COR-L47 (cell line): Measurements from ENCODE around the gene MAGEB6B.
"Not testable (repeated sequence)": the region's sequence is repeated elsewhere in the genome, so short reads cannot be mapped to it uniquely, and the experiment has no call there.

Source experiments
- DNase-seq: peaks from one replicate; lab custom pipeline; 2025; lab: John Stamatoyannopoulos, UW

Gene MAGEB6B, protein sequence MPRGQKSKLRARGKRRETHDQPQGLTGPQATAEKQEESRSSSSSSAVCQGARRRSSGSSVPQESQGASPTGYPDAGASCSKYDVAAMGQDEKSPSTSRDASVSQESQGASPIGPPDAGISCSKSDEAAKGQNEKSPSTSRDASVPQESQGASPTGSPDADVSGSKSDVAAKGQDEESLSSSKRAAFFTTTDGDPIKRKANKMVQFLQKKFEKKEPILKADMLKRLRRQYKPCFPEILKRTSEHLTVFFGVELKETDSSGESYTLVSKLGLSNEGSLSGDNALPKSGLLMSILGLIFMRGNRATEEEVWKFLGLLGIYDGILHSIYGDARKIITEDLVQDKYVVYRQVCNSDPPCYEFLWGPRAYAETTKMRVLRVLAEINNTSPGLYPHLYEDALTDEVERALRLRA

DNA sequence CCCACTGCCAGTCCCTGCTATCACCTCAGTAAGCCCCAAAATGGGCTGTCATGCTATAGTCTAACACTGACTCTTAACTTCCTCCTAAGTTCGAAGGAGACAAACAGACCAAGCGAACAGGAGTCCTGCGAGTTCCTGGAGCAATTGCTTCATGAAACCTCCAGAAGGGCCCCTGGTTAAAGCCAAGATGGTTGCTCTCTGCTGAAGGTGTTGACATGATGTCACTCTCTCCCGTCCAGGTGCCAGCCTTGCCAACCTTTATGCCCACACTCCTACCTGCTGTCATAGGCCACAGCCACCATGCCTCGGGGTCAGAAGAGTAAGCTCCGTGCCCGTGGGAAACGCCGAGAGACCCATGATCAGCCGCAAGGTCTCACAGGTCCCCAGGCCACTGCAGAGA, at the start of gene MAGEB6B:
Gene MAGEB6B, plus strand, starts transcription at position 301 of the 400 bp plus-strand sequence. Its CDS starts 0 bp downstream, at position 301.
- no peak for DNase-seq

DNA sequence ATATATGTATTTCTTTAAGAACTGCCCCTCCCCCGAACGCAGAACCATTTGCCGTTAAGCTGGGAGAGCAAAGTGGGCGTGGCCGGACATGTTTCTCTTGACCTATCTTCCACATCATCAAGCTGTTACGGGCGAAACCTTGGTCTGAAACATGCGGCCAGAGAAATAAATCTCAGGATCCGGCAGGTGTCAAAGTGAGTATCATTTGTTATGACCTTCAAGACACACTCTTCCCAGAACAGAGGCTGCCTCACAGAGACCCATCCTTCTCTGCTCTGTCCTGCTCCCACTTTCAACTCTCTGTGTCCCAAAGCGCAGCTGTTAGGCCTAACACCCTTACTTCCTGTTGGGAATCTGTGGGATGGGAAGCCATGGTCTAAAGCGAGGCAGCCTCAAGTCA, 22.1 kb upstream of the MAGEB6B start, which contains the start of gene MAGEB18:
Gene MAGEB18, plus strand, starts transcription at position 70 of the 400 bp plus-strand sequence. CDS start 643 bp downstream, outside the sequence.
- no peak for DNase-seq

DNA sequence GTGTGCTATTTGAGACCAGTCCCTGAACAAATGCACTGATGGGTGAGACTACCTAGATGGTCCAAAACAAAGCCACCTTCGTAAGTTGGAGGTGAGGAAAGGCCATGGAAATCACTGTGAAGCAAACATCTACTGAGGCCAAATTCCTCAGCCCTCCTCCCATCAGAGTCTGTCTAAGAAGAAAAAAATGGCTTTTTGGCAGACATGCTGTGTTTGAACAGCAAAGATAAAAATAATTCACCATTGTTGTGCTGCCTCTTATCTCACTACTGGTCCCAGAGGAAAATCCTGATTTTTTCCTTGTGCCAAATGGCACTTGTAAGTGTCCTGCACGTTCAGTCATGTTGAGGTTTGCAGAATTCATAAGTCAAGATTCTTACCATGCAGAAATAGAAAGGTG, 14.4 kb upstream of the MAGEB6B start:
- no peak for DNase-seq

DNA sequence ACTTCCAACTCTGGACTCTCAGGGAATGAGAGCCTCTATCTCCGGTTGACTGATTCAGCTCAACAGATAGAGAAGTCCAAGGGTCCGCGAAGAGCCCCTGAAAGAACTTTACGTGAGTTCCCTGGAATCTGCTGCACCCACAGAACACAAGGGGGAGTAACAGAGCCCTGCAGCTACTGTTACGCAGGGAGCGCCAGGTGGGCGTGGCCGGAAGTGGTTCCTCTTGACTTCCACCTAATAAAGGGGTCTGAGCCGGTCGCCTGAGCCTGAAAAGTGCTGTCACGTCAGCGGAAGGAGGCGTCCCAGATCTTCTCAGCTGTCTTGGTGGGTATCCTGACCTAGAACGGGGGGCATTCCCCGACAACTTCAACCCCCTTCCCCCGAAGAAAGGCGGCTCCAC, 31.8 kb downstream of the MAGEB6B start, which contains the start of gene MAGEB6:
Gene MAGEB6, plus strand, starts transcription at position 237 of the 400 bp plus-strand sequence. CDS start 1,407 bp downstream, outside the sequence.
- no peak for DNase-seq

DNA sequence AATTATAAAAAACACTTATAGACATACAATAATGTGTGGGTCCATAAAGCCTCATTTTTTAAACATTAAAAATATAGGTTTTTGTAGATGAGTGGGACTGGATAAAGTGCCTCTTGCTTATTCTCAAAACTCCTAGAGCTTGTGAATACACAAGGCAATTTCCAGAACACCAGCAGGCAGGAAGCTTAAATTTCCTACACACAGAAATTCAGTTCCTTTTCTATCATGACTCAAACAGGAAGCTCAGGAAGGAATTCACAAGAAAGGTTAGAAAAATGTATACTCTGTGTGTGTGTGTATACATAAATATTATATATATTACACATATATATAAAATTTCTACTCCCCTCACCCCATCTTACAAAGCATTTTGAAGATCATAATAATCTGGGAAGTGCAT, 43.2 kb downstream of the MAGEB6B start:
- DNase-seq: no peak

DNA sequence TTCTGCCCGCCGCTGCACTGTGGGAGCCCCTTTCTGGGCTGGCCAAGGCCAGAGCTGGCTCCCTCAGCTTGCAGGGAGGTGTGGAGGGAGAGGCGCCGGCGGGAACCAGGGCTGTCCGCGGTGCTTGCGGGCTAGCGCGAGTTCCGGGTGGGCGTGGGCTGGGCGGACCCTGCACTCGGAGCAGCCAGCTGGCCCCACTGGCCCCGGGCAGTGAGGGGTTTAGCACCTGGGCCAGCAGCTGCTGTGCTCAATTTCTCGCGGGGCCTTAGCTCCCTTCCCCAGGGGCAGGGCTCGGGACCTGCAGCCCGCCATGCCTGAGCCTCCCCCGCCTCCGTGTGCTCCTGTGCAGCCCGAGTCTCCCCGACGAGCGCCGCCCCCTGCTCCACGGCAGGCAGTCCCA, 44.3 kb downstream of the MAGEB6B start:
- DNase-seq: not testable (repeated sequence)

DNA sequence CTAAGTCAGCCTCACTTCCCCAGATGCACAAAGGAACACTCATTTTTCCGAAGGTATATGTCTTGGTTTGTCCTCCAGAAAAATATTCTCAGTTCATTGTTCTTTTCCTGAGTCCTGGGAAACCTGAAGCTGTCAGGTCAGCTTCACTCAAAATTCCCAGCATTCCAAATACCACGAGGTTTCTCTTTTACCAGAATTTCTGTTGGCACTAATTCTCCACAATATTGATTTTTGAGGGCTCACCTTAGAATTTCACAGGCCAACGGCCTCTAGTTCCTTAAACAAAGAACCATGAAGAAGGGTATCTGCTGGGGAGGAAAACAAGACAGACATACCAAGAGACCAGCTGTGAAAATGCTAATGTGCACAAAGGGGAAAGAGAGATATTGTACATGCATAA, 47.6 kb downstream of the MAGEB6B start:
- no peak for DNase-seq
